ENCODE data around the gene PSMA7.

The PSMA7 gene

DNA sequence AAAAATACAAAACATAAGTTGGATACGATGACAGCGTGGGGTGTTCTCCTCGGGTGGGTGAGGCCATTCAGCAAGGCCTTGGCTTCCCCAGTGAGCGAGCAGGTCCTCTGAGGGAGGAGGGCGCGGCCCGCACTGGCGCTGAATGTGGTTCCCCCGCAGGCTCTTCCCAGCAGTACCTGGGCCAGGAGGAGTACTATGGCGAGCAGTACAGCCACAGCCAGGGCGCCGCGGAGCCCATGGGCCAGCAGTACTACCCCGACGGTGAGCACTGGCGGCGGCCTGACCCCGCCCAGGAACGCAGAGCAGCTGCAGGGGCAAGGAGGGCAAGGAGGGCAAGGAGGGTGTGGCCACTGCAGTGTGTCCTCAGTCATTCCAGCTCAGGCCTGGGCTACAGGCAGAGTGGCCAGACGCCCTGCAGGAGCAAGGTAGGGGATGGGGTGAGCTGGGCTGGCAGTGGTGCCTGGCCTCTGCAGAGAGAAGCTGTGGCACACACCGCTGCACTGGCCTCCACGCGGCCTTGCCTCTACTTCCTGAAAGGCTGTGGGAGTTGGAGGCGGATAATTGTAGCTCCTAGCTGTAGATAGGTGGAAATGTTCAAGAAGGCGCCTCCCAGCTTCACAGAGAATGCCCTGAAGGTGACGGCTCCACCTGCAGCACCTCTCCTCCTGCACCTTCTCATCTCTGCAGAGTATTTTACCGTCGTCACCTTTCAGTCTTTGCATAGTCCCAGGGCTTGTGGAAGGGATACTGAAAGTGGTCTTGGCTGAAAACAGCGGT is 21.0 kb upstream of the PSMA7 start:
- peaks cover 89% of the 10 kb centered on the region for H3K36me3 ChIP-seq (ENCODE audit: insufficient read depth, low read length)

DNA sequence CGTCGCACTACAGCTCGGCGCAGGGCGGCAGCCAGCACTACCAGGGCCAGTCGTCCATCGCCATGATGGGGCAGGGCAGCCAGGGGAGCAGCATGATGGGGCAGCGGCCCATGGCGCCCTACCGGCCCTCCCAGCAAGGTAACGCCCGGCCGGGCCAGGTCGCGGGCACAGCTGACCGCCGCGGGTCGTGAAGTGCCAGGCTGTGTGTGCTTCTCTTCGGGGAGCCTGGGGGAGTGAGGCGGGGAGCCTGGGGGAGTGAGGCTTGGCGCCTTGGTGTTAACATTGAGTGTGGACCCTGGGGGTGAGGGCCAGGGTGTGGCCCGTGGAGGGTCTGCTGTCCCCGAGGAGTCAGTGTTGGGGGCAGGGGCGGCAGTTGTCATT is 20.3 kb upstream of the PSMA7 start:
- H3K4me1 ChIP-seq (ENCODE audit: insufficient read depth, low read length): no peaks in the 10 kb centered on the region
- no peak overlapping the region for H3K4me3 ChIP-seq (ENCODE audit: low read depth in 1 of 2, low read length in 2 of 2)
- no peak for ATAC-seq (ENCODE audit: insufficient read depth, low read depth)
- no peak for DNase-seq
- peaks cover 13% of the 10 kb centered on the region for H3K79me2 ChIP-seq (ENCODE audit: insufficient read depth, low read length)
- no peak overlapping the region for H3K4me2 ChIP-seq (ENCODE audit: insufficient read depth, low read length)
- H3K9ac ChIP-seq (ENCODE audit: low read depth, low read length): no peak overlapping the region
- H2AFZ ChIP-seq (ENCODE audit: low read depth, low read length): no peak overlapping the region
- peaks cover 34% of the 10 kb centered on the region for H4K20me1 ChIP-seq (ENCODE audit: insufficient read depth, low read length)
- no peak overlapping the region for H3K27ac ChIP-seq (ENCODE audit: low read length)
- no peak for TF ChIP-seq EZH2 (IDR thresholded peaks at IDR 0.05; ENCODE audit: borderline replicate concordance, low read depth, low read length, severe bottlenecking)
- TF ChIP-seq, protein P1, sequence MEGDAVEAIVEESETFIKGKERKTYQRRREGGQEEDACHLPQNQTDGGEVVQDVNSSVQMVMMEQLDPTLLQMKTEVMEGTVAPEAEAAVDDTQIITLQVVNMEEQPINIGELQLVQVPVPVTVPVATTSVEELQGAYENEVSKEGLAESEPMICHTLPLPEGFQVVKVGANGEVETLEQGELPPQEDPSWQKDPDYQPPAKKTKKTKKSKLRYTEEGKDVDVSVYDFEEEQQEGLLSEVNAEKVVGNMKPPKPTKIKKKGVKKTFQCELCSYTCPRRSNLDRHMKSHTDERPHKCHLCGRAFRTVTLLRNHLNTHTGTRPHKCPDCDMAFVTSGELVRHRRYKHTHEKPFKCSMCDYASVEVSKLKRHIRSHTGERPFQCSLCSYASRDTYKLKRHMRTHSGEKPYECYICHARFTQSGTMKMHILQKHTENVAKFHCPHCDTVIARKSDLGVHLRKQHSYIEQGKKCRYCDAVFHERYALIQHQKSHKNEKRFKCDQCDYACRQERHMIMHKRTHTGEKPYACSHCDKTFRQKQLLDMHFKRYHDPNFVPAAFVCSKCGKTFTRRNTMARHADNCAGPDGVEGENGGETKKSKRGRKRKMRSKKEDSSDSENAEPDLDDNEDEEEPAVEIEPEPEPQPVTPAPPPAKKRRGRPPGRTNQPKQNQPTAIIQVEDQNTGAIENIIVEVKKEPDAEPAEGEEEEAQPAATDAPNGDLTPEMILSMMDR (IDR thresholded peaks at IDR 0.05; ENCODE audit: borderline replicate concordance, extremely low read depth, low read length, poor library complexity, severe bottlenecking): no peak
- H3K36me3 ChIP-seq (ENCODE audit: insufficient read depth, low read length): peaks cover 87% of the 10 kb centered on the region
- no peaks in the 10 kb centered on the region for H3K27me3 ChIP-seq (ENCODE audit: insufficient read depth, low read length, poor library complexity)
- H3K9me3 ChIP-seq (ENCODE audit: insufficient read depth, low read length, severe bottlenecking): no peaks in the 10 kb centered on the region

More for the DNA sequence above, 21.0 kb upstream of the PSMA7 start:
- Histone ChIP-seq H3K9ac (ENCODE audit: low read depth, low read length) (no peak overlapping the region), H3K27ac (ENCODE audit: low read length) (no peak overlapping the region), H2AFZ (ENCODE audit: low read depth, low read length) (no peak overlapping the region), H3K79me2 (ENCODE audit: insufficient read depth, low read length) (peaks cover 8% of the 10 kb centered on the region), H3K4me2 (ENCODE audit: insufficient read depth, low read length) (no peak overlapping the region), H3K9me3 (ENCODE audit: insufficient read depth, low read length, severe bottlenecking) (no peaks in the 10 kb centered on the region), H3K27me3 (ENCODE audit: insufficient read depth, low read length, poor library complexity) (no peaks in the 10 kb centered on the region), H3K4me3 (ENCODE audit: low read depth in 1 of 2, low read length in 2 of 2) (no peak overlapping the region), H4K20me1 (ENCODE audit: insufficient read depth, low read length) (peaks cover 29% of the 10 kb centered on the region), H3K4me1 (ENCODE audit: insufficient read depth, low read length) (no peaks in the 10 kb centered on the region)
- TF ChIP-seq EZH2 (IDR thresholded peaks at IDR 0.05; ENCODE audit: borderline replicate concordance, low read depth, low read length, severe bottlenecking): no peak
- TF ChIP-seq, protein P1 (IDR thresholded peaks at IDR 0.05; ENCODE audit: borderline replicate concordance, extremely low read depth, low read length, poor library complexity, severe bottlenecking): no peak
- ATAC-seq (ENCODE audit: insufficient read depth, low read depth): no peak
- DNase-seq: no peak

DNA sequence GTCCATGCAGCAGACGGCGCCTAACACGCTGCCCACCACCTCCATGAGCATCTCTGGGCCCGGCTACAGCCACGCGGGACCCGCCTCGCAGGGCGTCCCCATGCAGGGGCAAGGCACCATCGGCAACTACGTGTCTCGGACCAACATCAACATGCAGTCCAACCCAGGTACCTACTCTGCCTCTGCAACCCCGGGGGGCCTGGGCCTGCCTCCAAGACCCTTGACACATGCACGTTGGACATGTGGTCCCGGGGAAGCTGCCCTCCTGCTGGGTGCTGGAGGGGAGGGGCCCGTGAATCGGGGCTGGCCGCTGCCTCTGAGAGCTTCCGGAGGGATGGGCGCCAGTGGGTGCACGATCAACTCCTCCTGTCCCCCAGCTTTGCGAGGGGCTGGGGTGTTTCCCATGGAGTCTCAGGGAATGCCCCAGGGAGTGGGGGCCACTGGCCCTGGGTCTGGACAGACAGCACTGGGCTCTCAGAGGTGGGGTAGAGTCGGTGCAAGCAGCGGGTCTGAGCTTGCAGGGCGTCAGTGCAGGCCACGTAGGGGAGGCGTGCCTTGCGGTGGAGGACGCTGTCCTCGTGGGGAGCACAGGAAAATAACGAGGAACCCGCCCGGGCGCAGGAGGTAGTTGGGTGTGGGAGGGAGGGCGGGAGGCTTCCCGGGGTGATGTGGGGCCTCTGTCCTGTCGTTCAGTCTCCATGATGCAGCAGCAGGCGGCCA is 19.7 kb upstream of the PSMA7 start:
- peaks cover 39% of the 10 kb centered on the region for H4K20me1 ChIP-seq (ENCODE audit: insufficient read depth, low read length)
- no peak overlapping the region for H3K4me3 ChIP-seq (ENCODE audit: low read depth in 1 of 2, low read length in 2 of 2)
- H3K9me3 ChIP-seq (ENCODE audit: insufficient read depth, low read length, severe bottlenecking): no peaks in the 10 kb centered on the region
- TF ChIP-seq, protein P1 (IDR thresholded peaks at IDR 0.05; ENCODE audit: borderline replicate concordance, extremely low read depth, low read length, poor library complexity, severe bottlenecking): no peak
- TF ChIP-seq EZH2 (IDR thresholded peaks at IDR 0.05; ENCODE audit: borderline replicate concordance, low read depth, low read length, severe bottlenecking): no peak
- H3K79me2 ChIP-seq (ENCODE audit: insufficient read depth, low read length): peaks cover 19% of the 10 kb centered on the region
- no peaks in the 10 kb centered on the region for H3K4me1 ChIP-seq (ENCODE audit: insufficient read depth, low read length)
- H3K27me3 ChIP-seq (ENCODE audit: insufficient read depth, low read length, poor library complexity): no peaks in the 10 kb centered on the region
- no peak overlapping the region for H3K27ac ChIP-seq (ENCODE audit: low read length)
- DNase-seq (no peak), ATAC-seq (ENCODE audit: insufficient read depth, low read depth) (no peak)
- H3K9ac ChIP-seq (ENCODE audit: low read depth, low read length): no peak overlapping the region
- H3K4me2 ChIP-seq (ENCODE audit: insufficient read depth, low read length): no peak overlapping the region
- H3K36me3 ChIP-seq (ENCODE audit: insufficient read depth, low read length): peaks cover 86% of the 10 kb centered on the region
- no peak overlapping the region for H2AFZ ChIP-seq (ENCODE audit: low read depth, low read length)

All from DND-41 (cell line).